NCI-H510A treated with DMSO at 0.1 percent for 48 hours (cell line): Measurements from ENCODE around the gene ACTR1A.
A peak's percentile ranks its signal among the peaks of the same experiment; 100 is the strongest.
"Not testable (repeated sequence)": the region's sequence is repeated elsewhere in the genome, so short reads cannot be mapped to it uniquely, and the experiment has no call there.

Source experiments
- DNase-seq: peaks from one replicate; lab custom pipeline; 2025; lab: John Stamatoyannopoulos, UW

Gene ACTR1A

GRCh38 chr10:102484021-102484420 is 18.5 kb downstream of the ACTR1A start:
- no peak for DNase-seq

- DNase-seq, result no peak
These were observed 22.1 kb downstream of the ACTR1A start for GRCh38 chr10:102480396-102480795.

GRCh38 chr10:102479651-102480050 is 22.9 kb downstream of the ACTR1A start:
- no peak for DNase-seq

- DNase-seq, result peak; percentile 30
These were observed 25.9 kb downstream of the ACTR1A start for GRCh38 chr10:102476466-102477141.

GRCh38 chr10:102475451-102476040 is 27.0 kb downstream of the ACTR1A start:
- DNase-seq, result no peak

- DNase-seq, result no peak
These were observed 28.8 kb downstream of the ACTR1A start for GRCh38 chr10:102473445-102474331.

GRCh38 chr10:102470579-102471546 is 31.6 kb downstream of the ACTR1A start:
- no peak for DNase-seq

GRCh38 chr10:102468683-102469082 is 33.8 kb downstream of the ACTR1A start:
- no peak for DNase-seq

GRCh38 chr10:102467971-102468438 is 34.5 kb downstream of the ACTR1A start:
- no peak for DNase-seq

- DNase-seq, result no peak
These were observed 35.2 kb downstream of the ACTR1A start for GRCh38 chr10:102467318-102467717.

GRCh38 chr10:102465466-102465865 is 37.0 kb downstream of the ACTR1A start:
- DNase-seq, result no peak

- DNase-seq, result no peak
These were observed 38.5 kb downstream of the ACTR1A start for GRCh38 chr10:102463983-102464382.

- peak; percentile 50 for DNase-seq
These were observed 39.9 kb downstream of the ACTR1A start for GRCh38 chr10:102462512-102463054.

GRCh38 chr10:102461187-102462054 is 41.1 kb downstream of the ACTR1A start:
- DNase-seq, result peak; percentile 96

- no peak for DNase-seq
These were observed 41.7 kb downstream of the ACTR1A start for GRCh38 chr10:102460836-102461186.

- DNase-seq, result no peak
These were observed 43.9 kb downstream of the ACTR1A start for GRCh38 chr10:102458656-102459055.

- DNase-seq, result no peak
These were observed 44.8 kb downstream of the ACTR1A start for GRCh38 chr10:102457591-102458150.

GRCh38 chr10:102455893-102456471 is 46.5 kb downstream of the ACTR1A start:
- DNase-seq, result no peak

GRCh38 chr10:102454662-102455487 is 47.6 kb downstream of the ACTR1A start:
- not testable (repeated sequence) for DNase-seq
